Progenitor cell of endocrine pancreas (in vitro differentiated cells): ENCODE results near the gene IFI35. TPM values are rescaled to one million over a fixed set of nuclear protein-coding genes. Genes with fewer than 3 reads are reported as not detected.
"Not testable (repeated sequence)": the region's sequence is repeated elsewhere in the genome, so short reads cannot be mapped to it uniquely, and the experiment has no call there.

Source experiments
- DNase-seq: peaks from one replicate; pipeline ENCODE4 v3.0.0; 2021; ENCODE audit warnings: low spot score; ENCODE audit not compliant: unreplicated experiment
- H3K27ac Mint-ChIP-seq: 2 replicates; pipeline ENCODE4 v1.8.0; 2021; ENCODE audit warnings: mild to moderate bottlenecking, moderate library complexity, mixed read lengths
- H3K27me3 Mint-ChIP-seq: 2 replicates; pipeline ENCODE4 v1.8.0; 2021; ENCODE audit warnings: mixed read lengths
- H3K36me3 Mint-ChIP-seq: 2 replicates; pipeline ENCODE4 v1.8.0; 2022; ENCODE audit warnings: mixed read lengths; ENCODE audit not compliant: insufficient read depth
- H3K4me1 Mint-ChIP-seq: 2 replicates; pipeline ENCODE4 v1.8.0; 2021; ENCODE audit warnings: low read depth, mixed read lengths
- H3K4me3 Mint-ChIP-seq: 2 replicates; pipeline ENCODE4 v1.8.0; 2021; ENCODE audit warnings: low read depth, mild to moderate bottlenecking, moderate library complexity, mixed read lengths
- H3K9me3 Mint-ChIP-seq: 2 replicates; pipeline ENCODE4 v1.8.0; 2021; ENCODE audit warnings: low read depth, mixed read lengths
- total RNA-seq: library from RNA; stranded (reverse); gene quantifications from 2 replicates; pipeline ENCODE4 v1.2.1, GENCODE V29; 2021
- TF ChIP-seq, protein P1 (sequence below): fragments of 200-600 bp; sonication (generic); IDR thresholded peaks from one replicate; pipeline ENCODE4 v1.5.0; 2021; ENCODE audit warnings: antibody characterized with exemption, mild to moderate bottlenecking; ENCODE audit not compliant: unreplicated experiment

IFI35 gene
- total RNA-seq, 1 donor from 2014 or later, result 1.6 TPM

- Mint-ChIP-seq H3K36me3 (peaks cover 1% of the 10 kb centered on the region), H3K4me3 (no peak overlapping the region), H3K4me1 (peaks cover 7% of the 10 kb centered on the region), H3K9me3 (no peaks in the 10 kb centered on the region), H3K27ac (no peak overlapping the region), H3K27me3 (no peaks in the 10 kb centered on the region)
- DNase-seq, result no peak
- TF ChIP-seq, protein P1, sequence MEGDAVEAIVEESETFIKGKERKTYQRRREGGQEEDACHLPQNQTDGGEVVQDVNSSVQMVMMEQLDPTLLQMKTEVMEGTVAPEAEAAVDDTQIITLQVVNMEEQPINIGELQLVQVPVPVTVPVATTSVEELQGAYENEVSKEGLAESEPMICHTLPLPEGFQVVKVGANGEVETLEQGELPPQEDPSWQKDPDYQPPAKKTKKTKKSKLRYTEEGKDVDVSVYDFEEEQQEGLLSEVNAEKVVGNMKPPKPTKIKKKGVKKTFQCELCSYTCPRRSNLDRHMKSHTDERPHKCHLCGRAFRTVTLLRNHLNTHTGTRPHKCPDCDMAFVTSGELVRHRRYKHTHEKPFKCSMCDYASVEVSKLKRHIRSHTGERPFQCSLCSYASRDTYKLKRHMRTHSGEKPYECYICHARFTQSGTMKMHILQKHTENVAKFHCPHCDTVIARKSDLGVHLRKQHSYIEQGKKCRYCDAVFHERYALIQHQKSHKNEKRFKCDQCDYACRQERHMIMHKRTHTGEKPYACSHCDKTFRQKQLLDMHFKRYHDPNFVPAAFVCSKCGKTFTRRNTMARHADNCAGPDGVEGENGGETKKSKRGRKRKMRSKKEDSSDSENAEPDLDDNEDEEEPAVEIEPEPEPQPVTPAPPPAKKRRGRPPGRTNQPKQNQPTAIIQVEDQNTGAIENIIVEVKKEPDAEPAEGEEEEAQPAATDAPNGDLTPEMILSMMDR, result no peak
Measured at GRCh38 chr17:42975265-42975664, 31.3 kb upstream of the IFI35 start.

DNA sequence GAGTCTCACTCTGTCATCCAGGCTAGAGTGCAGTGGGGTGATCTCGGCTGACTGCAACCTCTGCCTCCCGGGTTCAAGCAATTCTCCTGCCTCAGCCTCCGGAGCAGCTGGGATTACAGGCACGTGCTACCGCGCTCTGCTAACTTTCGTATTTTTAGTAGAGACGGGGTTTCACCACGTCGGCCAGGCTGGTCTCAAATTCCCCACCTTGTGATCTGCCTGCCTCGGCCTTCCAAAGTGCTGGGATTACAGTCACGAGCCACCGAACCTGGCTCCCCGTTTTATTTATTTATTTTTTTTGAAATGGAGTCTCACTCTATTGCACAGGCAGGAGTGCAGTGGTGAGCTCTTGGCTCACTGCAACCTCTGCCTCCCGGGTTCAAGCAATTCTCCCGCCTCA is 30.9 kb upstream of the IFI35 start:
- H3K27ac Mint-ChIP-seq, DNase-seq, H3K27me3 Mint-ChIP-seq, H3K9me3 Mint-ChIP-seq, H3K4me1 Mint-ChIP-seq, H3K36me3 Mint-ChIP-seq, H3K4me3 Mint-ChIP-seq: not testable (repeated sequence)

DNA sequence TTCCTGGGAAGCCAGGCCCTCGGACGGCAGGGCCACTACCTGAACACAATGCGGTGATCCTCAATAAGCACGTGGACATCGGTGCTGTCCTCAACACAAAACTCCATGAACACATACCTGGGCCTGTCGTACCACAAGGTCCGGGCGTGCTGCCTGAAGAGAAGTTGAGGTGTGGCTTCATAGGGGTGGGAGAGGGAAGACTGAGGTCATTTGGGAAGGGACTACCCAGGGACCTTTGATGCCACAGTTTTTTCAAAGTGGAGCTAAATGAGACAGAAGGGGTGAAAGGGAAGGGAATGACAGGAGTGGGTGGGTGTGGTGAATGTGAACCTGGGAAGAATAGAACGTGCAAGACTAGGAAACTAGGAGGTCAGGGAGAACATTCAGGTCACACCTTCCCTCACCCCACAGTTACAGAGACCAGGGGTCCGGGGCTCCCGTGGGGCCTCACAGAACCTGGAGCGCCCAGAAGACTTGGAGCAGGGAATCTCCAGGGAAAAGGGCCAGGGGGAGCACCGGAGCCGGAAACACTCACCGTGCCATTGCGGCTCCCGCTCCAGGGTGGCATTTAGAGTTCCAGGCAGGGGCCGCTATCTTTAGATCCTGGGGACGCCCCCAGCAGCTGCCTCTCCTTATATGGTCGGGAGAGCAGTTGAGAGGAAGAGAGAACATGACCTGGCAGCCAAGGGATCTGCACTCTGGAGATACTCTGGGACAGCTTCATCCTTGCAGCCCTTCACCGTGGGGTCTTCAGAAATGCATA is 26.9 kb upstream of the IFI35 start, which contains the start of gene PTGES3L:
Gene PTGES3L, minus strand, starts transcription at position 570 of the 763 bp plus-strand sequence. Its CDS starts 27 bp downstream, at position 543.
- Mint-ChIP-seq H3K9me3 (no peaks in the 10 kb centered on the region), H3K27me3 (no peaks in the 10 kb centered on the region), H3K4me3 (peak within 1 kb of the TSS; percentile 98), H3K4me1 (peaks cover 22% of the 10 kb centered on the region), H3K36me3 (no peaks in the 10 kb centered on the region), H3K27ac (peak within 1 kb of the TSS; percentile 99)
- DNase-seq, result peak; percentile 21
- TF ChIP-seq, protein P1, result no peak

- TF ChIP-seq, protein P1, result no peak
- Mint-ChIP-seq H3K4me3 (peak within 1 kb of the TSS; percentile 98), H3K36me3 (no peaks in the 10 kb centered on the region), H3K9me3 (no peaks in the 10 kb centered on the region), H3K27ac (peak within 1 kb of the TSS; percentile 99), H3K4me1 (peaks cover 22% of the 10 kb centered on the region), H3K27me3 (no peaks in the 10 kb centered on the region)
- DNase-seq, result peak; percentile 85
Measured at GRCh38 chr17:42980274-42980765, 26.3 kb upstream of the IFI35 start, which contains the start of gene RUNDC1. Gene RUNDC1 (plus strand): TSS chr17:42980565. CDS start chr17:42980577, 12 bp downstream.

DNA sequence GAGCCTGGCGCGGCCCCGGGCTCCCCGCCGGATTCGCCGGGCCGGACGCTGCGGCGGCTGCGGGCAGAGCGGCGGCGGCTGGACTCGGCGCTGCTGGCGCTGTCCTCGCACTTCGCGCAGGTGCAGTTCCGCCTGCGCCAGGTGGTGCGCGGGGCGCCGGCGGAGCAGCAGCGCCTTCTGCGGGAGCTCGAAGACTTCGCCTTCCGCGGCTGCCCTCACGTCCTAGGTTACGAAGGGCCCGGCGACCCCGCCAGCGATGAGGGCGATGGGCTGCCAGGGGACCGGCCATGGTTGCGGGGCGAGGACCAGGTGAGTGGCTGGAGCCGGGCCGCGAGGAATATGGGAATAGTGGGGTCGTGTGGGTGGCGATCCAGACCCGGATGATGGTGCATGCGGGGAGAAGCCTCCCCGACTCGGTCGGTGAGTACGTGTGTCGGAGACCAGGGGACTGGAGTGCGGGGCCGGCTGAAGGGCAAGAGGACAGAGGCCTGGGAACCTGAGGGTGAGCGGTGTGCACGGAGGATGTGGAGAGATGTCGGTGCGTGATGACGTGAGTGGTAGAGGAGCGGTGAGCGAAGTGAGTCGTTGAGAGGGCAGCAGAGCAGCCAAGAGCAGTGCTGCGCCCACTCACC is 25.7 kb upstream of the IFI35 start:
- peak; percentile 44 for DNase-seq
- Mint-ChIP-seq H3K36me3 (peaks cover 1% of the 10 kb centered on the region), H3K4me3 (peak overlapping the region; percentile 98), H3K4me1 (peaks cover 22% of the 10 kb centered on the region), H3K27me3 (no peaks in the 10 kb centered on the region), H3K27ac (peak overlapping the region; percentile 99), H3K9me3 (no peaks in the 10 kb centered on the region)
- TF ChIP-seq, protein P1, result peak; percentile 41
